H4 (cell line): ENCODE measurements around the gene PYHIN1. TPM values are rescaled to one million over a fixed set of nuclear protein-coding genes. Genes with fewer than 3 reads are reported as not detected.

Experiments used
- DNase-seq: peaks from one replicate; pipeline ENCODE4 v3.0.0-alpha.2; 2015; ENCODE audit warnings: low spot score
- total RNA-seq: library from RNA; depleted of rRNA; stranded (reverse); fragments of >200 nt; shearing (Covaris generic); gene quantifications from 2 replicates; pipeline ENCODE4 v1.2.3, GENCODE V29; 2014; rRNA removed

Gene PYHIN1
- total RNA-seq, 1 experiment from 2014 or later: 0.33 TPM

DNA sequence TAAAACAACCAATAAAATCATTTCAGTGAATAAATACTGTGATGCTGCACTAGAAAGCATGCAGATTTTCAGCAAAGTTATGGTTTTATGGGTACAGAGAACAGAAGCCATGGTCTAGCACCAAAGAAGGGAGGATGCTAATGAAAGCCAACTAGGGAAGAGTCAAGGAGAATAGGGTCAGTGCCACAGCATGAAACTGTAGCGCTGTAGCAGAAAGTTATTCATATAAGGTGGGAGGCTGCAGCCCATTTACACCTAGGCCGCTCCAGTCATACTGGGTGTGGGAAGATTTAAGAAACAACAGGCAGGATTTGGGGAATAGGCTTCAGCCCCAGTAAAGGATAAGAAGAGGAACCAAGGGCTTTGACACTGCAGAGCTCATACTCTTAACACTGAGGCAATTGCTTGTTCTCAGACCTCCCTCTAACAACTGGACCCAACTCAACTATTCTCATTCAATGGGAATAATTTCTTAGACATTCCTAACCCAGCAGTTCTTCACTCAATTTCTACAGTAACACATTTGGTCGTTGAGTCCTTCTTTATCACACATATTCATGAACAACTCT lies 82.7 kb downstream of the PYHIN1 start:
- no peak for DNase-seq

DNA sequence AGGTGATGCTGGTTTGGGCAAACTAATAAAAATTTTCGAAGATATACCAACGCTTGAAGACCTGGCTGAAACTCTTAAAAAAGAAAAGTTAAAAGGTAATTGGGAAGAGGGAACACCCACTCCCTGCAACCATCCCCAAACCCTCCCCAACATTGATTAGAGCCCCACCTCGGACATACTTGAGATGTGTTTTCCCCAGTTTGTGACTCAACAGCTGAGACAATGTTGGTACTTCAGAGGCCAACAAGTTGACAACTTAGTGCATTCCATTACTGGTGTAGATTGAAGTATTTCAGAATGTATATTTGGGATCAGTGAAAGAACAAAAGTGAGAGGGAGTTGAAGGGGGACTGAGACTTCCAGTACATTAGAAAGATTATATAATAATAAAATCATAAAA lies 83.5 kb downstream of the PYHIN1 start:
- DNase-seq: no peak

DNA sequence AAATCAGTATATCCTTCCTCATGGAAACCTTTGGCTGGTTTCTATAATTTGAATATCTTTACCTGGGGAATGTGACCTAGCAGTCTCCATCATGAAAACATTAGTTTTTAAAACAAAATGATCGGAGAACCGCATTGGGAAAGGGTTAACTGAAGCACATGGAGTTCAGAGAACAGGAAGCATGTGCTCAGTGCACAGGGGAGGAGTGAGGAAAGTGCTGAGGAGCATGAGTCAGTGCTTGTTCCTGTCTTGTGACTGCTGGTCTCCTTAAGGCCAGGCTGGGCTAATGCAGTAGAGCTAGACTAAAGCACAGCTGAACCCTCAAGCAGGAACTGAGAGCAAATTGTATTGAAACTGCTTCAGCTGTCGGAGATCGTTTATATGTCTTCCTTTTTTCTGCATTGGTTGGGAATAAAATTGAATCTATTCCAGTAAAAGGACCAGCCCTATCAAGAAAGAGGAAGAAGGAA lies 84.1 kb downstream of the PYHIN1 start:
- peak; percentile 84 for DNase-seq

DNA sequence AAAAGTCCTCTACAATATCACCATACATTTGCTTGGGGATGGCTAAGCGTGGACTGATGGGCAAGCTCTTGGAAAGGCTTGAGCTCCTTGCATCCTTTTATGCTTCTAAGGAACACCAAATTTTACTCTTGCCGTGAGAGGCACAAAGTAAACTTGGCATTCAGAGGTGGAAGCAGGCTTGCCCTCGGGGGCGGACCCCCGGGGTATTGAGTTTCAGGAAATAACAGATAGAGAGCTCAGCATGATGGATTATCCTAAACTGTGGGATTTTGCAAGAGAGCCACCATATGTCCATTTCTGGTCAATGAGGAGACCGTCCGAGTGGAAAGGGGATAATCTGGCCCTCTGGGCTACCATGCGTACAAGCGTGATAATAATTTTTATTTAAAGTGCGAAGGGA lies 92.4 kb downstream of the PYHIN1 start:
- no peak for DNase-seq

DNA sequence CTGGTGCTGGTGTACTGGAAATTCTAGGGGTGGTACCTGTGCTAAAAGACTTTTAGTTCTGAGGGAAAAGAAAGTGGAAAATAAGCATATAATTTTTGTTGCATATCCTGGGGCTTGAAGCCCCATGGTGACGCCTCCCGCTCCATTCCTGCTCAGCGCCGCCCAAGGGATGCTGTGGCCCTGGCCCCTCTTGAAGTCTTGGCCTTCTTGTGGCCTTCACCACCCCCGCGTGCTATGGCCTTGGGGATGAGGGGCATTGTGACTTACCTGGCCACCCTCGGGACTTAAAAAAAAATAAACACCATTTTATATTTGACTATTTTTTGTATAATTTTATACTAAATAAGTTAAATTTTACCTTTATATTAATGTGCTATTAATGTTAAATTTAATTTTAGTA lies 93.7 kb downstream of the PYHIN1 start:
- no peak for DNase-seq

Other genes with a start within 250 kb of the PYHIN1 start
- gene SPTA1, start 244.8 kb upstream of the PYHIN1 start, total RNA-seq: 1.6 and 2.4 TPM in 2 replicates
- gene OR6K2, start 230.9 kb upstream of the PYHIN1 start, total RNA-seq: not detected in 2 replicates
- not detected in 2 replicates for gene OR6K3, start 210.8 kb upstream of the PYHIN1 start, total RNA-seq
- not detected in 2 replicates for gene OR6K6, start 176.8 kb upstream of the PYHIN1 start, total RNA-seq
- not detected in 2 replicates for gene OR6N1, start 159.4 kb upstream of the PYHIN1 start, total RNA-seq
- gene OR6N2, start 150.3 kb upstream of the PYHIN1 start, total RNA-seq: not detected in 2 replicates
- 0.39 TPM in 1 of 2 replicates, not detected in the other for gene MNDA, start 100.2 kb upstream of the PYHIN1 start, total RNA-seq
- gene IFI16, start 78.4 kb downstream of the PYHIN1 start, total RNA-seq: 31.8 and 54.0 TPM in 2 replicates
- gene AIM2, start 145.2 kb downstream of the PYHIN1 start, total RNA-seq: 39.5 and 42.8 TPM in 2 replicates
- gene CADM3, start 240.1 kb downstream of the PYHIN1 start, total RNA-seq: 6.4 and 10.1 TPM in 2 replicates